Lower lobe of right lung (tissue), 2 donors: ENCODE results near the gene IKZF1. TPM values are rescaled to one million over a fixed set of nuclear protein-coding genes. Genes with fewer than 3 reads are reported as not detected.

Experiments used
- ATAC-seq, 2 donors: fragments of 200-7000 bp; cut with Tn5 transposase; one replicate each; pipeline ENCODE4 v1.9.1; 2020 to 2022; ENCODE audit warnings: mild to moderate bottlenecking in 2 of 2, moderate library complexity in 2 of 2
- DNase-seq: peaks from one replicate; pipeline ENCODE4 v3.0.0-alpha.2; 2020
- H3K27ac ChIP-seq: fragments of 200-600 bp; one replicate; pipeline ENCODE4 v1.8.0; 2022
- H3K27me3 ChIP-seq: fragments of 200-600 bp; one replicate; pipeline ENCODE4 v1.8.0; 2022; ENCODE audit warnings: low read depth
- H3K36me3 ChIP-seq: fragments of 200-600 bp; one replicate; pipeline ENCODE4 v1.8.0; 2022; ENCODE audit warnings: mild to moderate bottlenecking
- H3K4me1 ChIP-seq: fragments of 200-600 bp; one replicate; pipeline ENCODE4 v1.8.0; 2022
- H3K4me3 ChIP-seq: fragments of 200-600 bp; one replicate; pipeline ENCODE4 v1.8.0; 2022; ENCODE audit warnings: mild to moderate bottlenecking
- H3K9me3 ChIP-seq: fragments of 200-600 bp; one replicate; pipeline ENCODE4 v1.8.0; 2022
- intact Hi-C: fragments of 100-400 bp; cut with DNase I; formaldehyde crosslinking; loops from one replicate; pipeline ENCODE4 v1.11.0; 2022
- total RNA-seq: library from RNA; stranded (reverse); fragmentation: NEBNext Ultra II Directional; extraction: Animal tissue kit (Norgen Biotek cat#: 25700); gene quantifications from one replicate; pipeline ENCODE4 v1.2.1, GENCODE V29; 2021
- TF ChIP-seq, protein P1 (sequence below): fragments of 200-600 bp; IDR thresholded peaks from one replicate; pipeline ENCODE4 v1.8.0; 2022; ENCODE audit warnings: antibody characterized with exemption, mild to moderate bottlenecking
- donor health status: DM: no; HTN: yes; CAD: no; lungs with severe emphysema.

IKZF1 gene
- total RNA-seq, 1 donor from 2014 or later, result 61.9 TPM

- no peak for DNase-seq
- Histone ChIP-seq H3K36me3 (no peaks in the 10 kb centered on the region), H3K27ac (no peak overlapping the region), H3K9me3 (no peaks in the 10 kb centered on the region), H3K27me3 (no peaks in the 10 kb centered on the region), H3K4me3 (no peak overlapping the region), H3K4me1 (peaks cover 21% of the 10 kb centered on the region)
- ATAC-seq, result no peak
- intact Hi-C loops, result no loop called here
- TF ChIP-seq, protein P1, sequence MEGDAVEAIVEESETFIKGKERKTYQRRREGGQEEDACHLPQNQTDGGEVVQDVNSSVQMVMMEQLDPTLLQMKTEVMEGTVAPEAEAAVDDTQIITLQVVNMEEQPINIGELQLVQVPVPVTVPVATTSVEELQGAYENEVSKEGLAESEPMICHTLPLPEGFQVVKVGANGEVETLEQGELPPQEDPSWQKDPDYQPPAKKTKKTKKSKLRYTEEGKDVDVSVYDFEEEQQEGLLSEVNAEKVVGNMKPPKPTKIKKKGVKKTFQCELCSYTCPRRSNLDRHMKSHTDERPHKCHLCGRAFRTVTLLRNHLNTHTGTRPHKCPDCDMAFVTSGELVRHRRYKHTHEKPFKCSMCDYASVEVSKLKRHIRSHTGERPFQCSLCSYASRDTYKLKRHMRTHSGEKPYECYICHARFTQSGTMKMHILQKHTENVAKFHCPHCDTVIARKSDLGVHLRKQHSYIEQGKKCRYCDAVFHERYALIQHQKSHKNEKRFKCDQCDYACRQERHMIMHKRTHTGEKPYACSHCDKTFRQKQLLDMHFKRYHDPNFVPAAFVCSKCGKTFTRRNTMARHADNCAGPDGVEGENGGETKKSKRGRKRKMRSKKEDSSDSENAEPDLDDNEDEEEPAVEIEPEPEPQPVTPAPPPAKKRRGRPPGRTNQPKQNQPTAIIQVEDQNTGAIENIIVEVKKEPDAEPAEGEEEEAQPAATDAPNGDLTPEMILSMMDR, result no peak
Measured at GRCh38 chr7:50363327-50364060, 59.0 kb downstream of the IKZF1 start.

- H3K27me3 ChIP-seq, result no peaks in the 10 kb centered on the region
- peaks cover 14% of the 10 kb centered on the region for H3K4me1 ChIP-seq
- DNase-seq (no peak), ATAC-seq (no peak)
- TF ChIP-seq, protein P1, result no peak
- H3K36me3 ChIP-seq, result no peaks in the 10 kb centered on the region
- no peak overlapping the region for H3K27ac ChIP-seq
- H3K4me3 ChIP-seq, result no peak overlapping the region
- intact Hi-C loops, result no loop called here
- no peaks in the 10 kb centered on the region for H3K9me3 ChIP-seq
Measured at GRCh38 chr7:50364645-50365044, 60.1 kb downstream of the IKZF1 start.

- Histone ChIP-seq H3K36me3 (no peaks in the 10 kb centered on the region), H3K27ac (no peak overlapping the region), H3K27me3 (no peaks in the 10 kb centered on the region), H3K4me1 (peaks cover 8% of the 10 kb centered on the region), H3K9me3 (no peaks in the 10 kb centered on the region), H3K4me3 (no peak overlapping the region)
- TF ChIP-seq, protein P1, result no peak
- intact Hi-C loops, result no loop called here
- DNase-seq (no peak), ATAC-seq (no peak)
Measured at GRCh38 chr7:50366311-50366710, 61.8 kb downstream of the IKZF1 start.

DNA sequence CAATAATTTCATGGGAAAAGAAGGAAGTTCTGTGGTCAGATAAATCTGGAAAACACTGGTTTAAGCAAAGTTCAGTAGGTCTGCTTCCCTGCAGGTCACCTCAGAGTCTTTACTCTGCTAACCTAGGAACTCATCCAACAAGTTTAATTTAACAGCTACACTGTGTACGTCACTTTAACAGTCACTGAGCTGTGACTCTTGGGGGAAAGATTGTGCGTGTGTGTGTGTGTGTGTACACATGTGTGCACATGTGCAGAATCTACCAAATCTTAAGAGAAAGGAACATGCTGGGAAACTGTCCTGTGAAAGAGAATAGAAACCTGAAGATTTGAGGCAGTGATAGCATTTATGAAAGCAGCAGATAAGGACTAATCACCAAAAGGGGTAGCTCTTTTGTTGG is 62.6 kb downstream of the IKZF1 start:
- intact Hi-C loops, result no loop called here
- Histone ChIP-seq H3K4me3 (no peak overlapping the region), H3K9me3 (no peaks in the 10 kb centered on the region), H3K27ac (no peak overlapping the region), H3K4me1 (peaks cover 4% of the 10 kb centered on the region), H3K27me3 (no peaks in the 10 kb centered on the region), H3K36me3 (no peaks in the 10 kb centered on the region)
- ATAC-seq (peak in 1 of 2 donors; percentile 37), DNase-seq (no peak)
- TF ChIP-seq, protein P1, result no peak

GRCh38 chr7:50367570-50367969 is 63.1 kb downstream of the IKZF1 start:
- Histone ChIP-seq H3K27ac (no peak overlapping the region), H3K4me3 (no peak overlapping the region), H3K4me1 (no peaks in the 10 kb centered on the region), H3K27me3 (no peaks in the 10 kb centered on the region), H3K9me3 (no peaks in the 10 kb centered on the region), H3K36me3 (no peaks in the 10 kb centered on the region)
- no peak for ATAC-seq
- intact Hi-C loops, result no loop called here
- no peak for DNase-seq
- TF ChIP-seq, protein P1, result no peak
